ENCODE measurements around the gene CCDC179. TPM values are rescaled to one million over a fixed set of nuclear protein-coding genes. Genes with fewer than 3 reads are reported as not detected.

Gene CCDC179
- total RNA-seq, 2 donors from 2014 or later = not detected

GRCh38 chr11:22809893-22810292 is 50.4 kb downstream of the CCDC179 start:
- Histone ChIP-seq H3K36me3 (no peaks in the 10 kb centered on the region), H3K9me3 (no peaks in the 10 kb centered on the region), H3K27ac (no peak overlapping the region), H3K9ac (ENCODE audit: low read depth in 2 of 2, low read length in 2 of 2) (no peak overlapping the region), H3K4me3 (no peak overlapping the region), H3K4me1 (no peaks in the 10 kb centered on the region), H3K27me3 (no peaks in the 10 kb centered on the region)
- intact Hi-C loops (cut with DNase I) = no loop called here
- no peak for TF ChIP-seq CTCF (IDR thresholded peaks at IDR 0.05)
- no peak for DNase-seq

- Histone ChIP-seq H3K36me3 (no peaks in the 10 kb centered on the region), H3K27ac (no peak overlapping the region), H3K27me3 (no peaks in the 10 kb centered on the region), H3K4me3 (no peak overlapping the region), H3K9me3 (no peaks in the 10 kb centered on the region), H3K4me1 (no peaks in the 10 kb centered on the region), H3K9ac (ENCODE audit: low read depth in 2 of 2, low read length in 2 of 2) (no peak overlapping the region)
- no peak for TF ChIP-seq CTCF (IDR thresholded peaks at IDR 0.05)
- no peak for DNase-seq
- intact Hi-C loops (cut with DNase I) = no loop called here
Measured at GRCh38 chr11:22808571-22809197, 51.6 kb downstream of the CCDC179 start.

- H3K36me3 ChIP-seq = no peaks in the 10 kb centered on the region
- H3K27me3 ChIP-seq = no peaks in the 10 kb centered on the region
- no peak for DNase-seq
- no peak overlapping the region for H3K27ac ChIP-seq
- no peak overlapping the region for H3K4me3 ChIP-seq
- no peak for TF ChIP-seq CTCF (IDR thresholded peaks at IDR 0.05)
- H3K4me1 ChIP-seq = no peaks in the 10 kb centered on the region
- no peak overlapping the region for H3K9ac ChIP-seq (ENCODE audit: low read depth in 2 of 2, low read length in 2 of 2)
- no peaks in the 10 kb centered on the region for H3K9me3 ChIP-seq
- intact Hi-C loops (cut with DNase I) = no loop called here
Measured at GRCh38 chr11:22807855-22808570, 52.3 kb downstream of the CCDC179 start.

- H3K9me3 ChIP-seq = no peaks in the 10 kb centered on the region
- no peak overlapping the region for H3K9ac ChIP-seq (ENCODE audit: low read depth in 2 of 2, low read length in 2 of 2)
- no peaks in the 10 kb centered on the region for H3K27me3 ChIP-seq
- H3K4me3 ChIP-seq = no peak overlapping the region
- no peak overlapping the region for H3K27ac ChIP-seq
- TF ChIP-seq CTCF (IDR thresholded peaks at IDR 0.05) = no peak
- no peaks in the 10 kb centered on the region for H3K4me1 ChIP-seq
- intact Hi-C loops (cut with DNase I) = no loop called here
- no peak for DNase-seq
- H3K36me3 ChIP-seq = no peaks in the 10 kb centered on the region
Measured at GRCh38 chr11:22807391-22807790, 52.9 kb downstream of the CCDC179 start.

GRCh38 chr11:22802861-22803260 is 57.4 kb downstream of the CCDC179 start:
- Histone ChIP-seq H3K27ac (no peak overlapping the region), H3K4me1 (no peaks in the 10 kb centered on the region), H3K4me3 (no peak overlapping the region), H3K27me3 (no peaks in the 10 kb centered on the region), H3K36me3 (no peaks in the 10 kb centered on the region), H3K9ac (ENCODE audit: low read depth in 2 of 2, low read length in 2 of 2) (no peak overlapping the region), H3K9me3 (no peaks in the 10 kb centered on the region)
- intact Hi-C loops (cut with DNase I) = no loop called here
- no peak for TF ChIP-seq CTCF (IDR thresholded peaks at IDR 0.05)
- DNase-seq = no peak
